HG03103 (cell line): Measurements from ENCODE around the gene IGHMBP2.

Source experiments
- ATAC-seq: cut with Tn5 transposase; IDR thresholded peaks from one replicate; pipeline ENCODE4 v1.9.1; 2021; ENCODE audit warnings: low read depth; ENCODE audit not compliant: unreplicated experiment

Gene IGHMBP2

GRCh38 chr11:68978626-68978930 lies 74.9 kb downstream of the IGHMBP2 start:
- ATAC-seq: no peak

- no peak for ATAC-seq
Observed at GRCh38 chr11:68978931-68979594, 75.4 kb downstream of the IGHMBP2 start.

GRCh38 chr11:68979931-68980775 lies 76.5 kb downstream of the IGHMBP2 start:
- no peak for ATAC-seq

GRCh38 chr11:68980776-68981065 lies 77.0 kb downstream of the IGHMBP2 start, which contains the start of gene MRGPRD:
TSS of gene MRGPRD (minus strand) at chr11:68980986. CDS start at chr11:68980986, 0 bp downstream.
- ATAC-seq: no peak

GRCh38 chr11:68982134-68982533 lies 78.4 kb downstream of the IGHMBP2 start:
- no peak for ATAC-seq

GRCh38 chr11:68983801-68984200 lies 80.1 kb downstream of the IGHMBP2 start:
- no peak for ATAC-seq

GRCh38 chr11:68987211-68987610 lies 83.5 kb downstream of the IGHMBP2 start:
- no peak for ATAC-seq

GRCh38 chr11:68988491-68988890 lies 84.8 kb downstream of the IGHMBP2 start:
- ATAC-seq: no peak
